ENCODE data around the gene NTSR1.

The NTSR1 gene

DNA sequence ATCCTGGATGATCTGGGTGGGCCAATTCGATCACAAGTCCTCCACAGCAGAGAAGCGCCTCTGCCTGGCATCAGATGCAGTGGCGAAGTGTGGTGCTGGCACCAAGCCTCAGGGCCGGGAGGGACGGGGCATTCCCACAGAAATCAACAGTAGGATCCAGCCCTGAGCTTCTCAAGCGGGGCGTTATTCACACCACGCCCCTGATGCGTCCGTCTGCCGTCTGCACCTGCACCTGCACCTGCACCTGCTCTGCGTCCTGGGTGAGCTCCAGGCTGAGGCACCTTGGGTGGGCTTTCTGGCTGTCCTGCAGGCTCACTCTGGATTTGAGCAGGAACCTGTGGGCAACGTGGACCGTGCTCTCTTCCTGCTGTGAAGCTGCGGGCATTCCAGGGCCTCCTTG, 13.8 kb upstream of the NTSR1 start:
- no peak for DNase-seq

DNA sequence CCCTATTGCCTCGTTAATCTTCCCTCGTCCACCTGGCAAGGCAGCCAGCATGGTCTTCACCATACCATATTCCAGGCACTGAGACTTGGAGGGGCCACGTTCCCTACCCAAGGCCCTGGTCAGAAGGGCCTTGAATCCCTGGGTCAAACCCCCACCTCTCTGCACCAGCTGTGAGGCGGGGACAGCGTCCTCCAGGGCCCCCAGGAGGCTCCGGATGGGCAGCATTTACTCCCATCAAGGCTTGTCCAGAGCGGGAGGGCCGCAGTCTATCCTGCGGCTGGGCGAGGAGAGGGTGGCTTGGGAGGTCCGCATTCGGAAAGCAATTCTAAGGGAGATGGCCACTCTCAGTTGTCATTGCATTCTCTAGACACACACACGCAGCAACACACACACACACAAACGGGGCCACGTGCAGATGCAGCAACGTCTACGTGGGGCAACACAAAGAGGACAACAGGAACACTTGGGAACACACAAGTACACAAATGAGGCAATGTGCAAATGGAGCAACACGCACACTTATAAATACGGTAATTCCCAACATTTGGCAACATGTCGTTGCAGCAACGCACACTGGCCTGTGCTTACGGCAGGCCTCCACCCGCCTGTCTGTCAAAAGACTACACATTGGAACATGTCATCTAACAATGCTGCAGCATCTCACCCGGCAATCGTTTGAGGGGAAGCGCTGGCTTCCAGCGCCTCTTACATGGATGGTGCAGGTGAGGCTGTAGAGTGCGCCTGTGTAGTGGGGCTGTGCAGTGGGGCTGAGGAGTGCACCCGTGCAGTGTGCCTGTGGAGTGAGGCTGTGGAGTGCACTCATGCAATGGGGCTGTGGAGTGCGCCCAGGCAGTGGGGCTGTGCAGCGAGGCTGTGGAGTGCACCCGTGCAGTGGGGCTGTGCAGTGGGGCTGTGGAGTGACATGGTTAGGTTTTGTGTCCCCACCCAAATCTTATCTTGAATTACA, 12.9 kb upstream of the NTSR1 start:
- no peak for DNase-seq

DNA sequence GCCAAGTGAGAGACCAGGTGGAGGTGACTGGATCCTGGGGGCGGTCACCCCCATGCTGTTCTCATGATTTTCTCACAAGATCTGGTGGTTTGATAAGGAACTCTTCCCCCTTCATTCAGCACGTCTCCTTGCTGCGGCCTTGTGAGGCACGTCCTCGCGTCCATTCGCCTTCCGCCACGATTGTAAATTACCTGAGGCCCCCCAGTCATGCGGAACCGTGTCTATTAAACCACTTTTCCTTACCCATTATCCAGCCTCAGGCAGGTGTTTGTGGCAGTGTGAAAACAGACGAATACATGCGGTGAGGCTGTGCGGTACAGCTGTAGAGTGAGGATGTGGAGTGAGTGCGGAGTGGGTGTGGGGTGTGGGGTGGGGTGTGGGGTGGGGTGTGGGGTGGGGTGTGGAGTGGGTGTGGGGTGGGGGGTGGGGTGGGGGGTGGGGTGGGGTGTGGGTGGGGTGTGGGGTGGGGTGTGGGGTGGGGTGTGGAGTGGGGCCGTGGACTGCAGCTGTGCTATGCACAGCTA, 12.1 kb upstream of the NTSR1 start:
- DNase-seq, result no peak

DNA sequence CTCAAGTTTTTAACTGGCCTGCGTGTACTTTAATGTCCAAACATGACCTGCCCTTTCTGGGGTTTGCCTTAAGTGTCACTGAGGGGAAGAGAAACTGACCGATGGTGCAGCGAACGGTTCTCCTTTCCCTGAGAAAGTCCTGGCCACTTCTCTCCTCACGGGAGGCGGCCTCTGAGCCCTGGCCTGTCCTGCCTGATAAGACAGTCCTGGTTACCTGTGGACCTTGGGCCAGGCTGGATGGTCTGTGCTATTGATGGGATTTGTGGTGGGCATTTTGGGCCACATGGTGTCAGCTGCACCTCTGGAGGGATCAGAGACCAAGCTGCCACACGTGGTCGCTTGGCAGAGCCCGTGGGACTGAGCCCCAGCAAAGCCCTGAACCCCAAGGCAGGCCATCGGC, 11.6 kb upstream of the NTSR1 start:
- no peak for DNase-seq

DNA sequence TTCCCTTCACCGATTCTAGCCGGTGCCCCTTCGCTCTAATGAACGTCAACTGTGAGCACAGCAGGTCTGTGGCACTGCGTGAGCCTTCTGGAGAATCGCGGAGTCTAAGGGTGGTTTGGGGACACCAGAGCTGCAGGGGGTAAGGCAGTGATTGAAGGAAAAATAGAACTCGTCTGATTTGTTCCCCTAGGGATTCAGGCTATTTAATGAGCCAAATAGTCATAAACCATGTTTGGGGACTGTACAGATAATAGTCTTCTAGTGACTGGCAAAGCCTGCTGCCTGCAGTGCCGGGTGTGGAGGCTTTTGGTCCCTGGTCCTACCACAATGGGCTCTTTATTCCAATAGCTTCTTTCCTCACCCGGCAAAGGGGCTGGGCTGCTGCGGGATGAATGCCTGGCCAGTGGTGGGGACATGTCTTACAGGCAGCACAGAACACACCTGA, 11.1 kb upstream of the NTSR1 start:
- DNase-seq, result no peak

DNA sequence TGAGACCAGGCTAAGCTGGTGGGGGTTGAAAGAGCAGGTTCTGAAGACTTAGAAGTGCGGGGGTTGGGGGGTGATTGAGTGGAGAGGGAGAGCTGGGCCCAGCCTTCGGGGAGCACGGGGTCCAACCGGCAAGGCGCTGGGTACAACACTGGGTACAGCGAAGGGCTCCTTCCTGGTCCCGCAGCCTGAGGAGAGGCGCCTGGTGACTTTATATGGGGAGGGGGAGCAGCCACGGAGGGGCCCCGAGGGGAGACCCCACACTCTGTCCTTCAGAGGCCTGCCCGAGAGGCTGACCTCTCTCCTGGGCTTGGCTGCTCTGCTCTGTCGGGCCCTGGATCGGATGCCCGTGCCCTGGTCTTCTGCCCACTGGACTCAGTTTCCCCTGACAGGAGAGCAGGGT, 10.4 kb upstream of the NTSR1 start:
- DNase-seq, result no peak

DNA sequence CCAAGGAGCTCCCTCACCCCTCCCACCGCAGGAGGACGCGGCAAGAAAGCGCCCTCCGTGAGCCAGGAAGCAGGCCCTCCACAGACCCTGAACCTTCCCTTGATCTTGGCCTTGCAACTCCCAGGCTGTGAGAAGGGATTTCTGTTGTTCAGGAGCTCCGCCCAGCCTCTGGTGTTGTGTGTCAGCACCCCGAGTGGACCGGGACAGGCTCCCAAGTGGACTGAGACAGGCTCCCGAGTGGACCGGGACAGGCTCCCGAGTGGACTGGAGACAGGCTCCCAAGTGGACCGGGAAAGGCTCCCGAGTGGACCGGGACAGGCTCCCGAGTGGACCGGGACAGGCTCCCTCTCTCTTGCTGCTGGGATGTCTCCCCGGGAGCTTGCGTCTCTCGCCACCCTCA, 9.3 kb upstream of the NTSR1 start:
- DNase-seq, result no peak

DNA sequence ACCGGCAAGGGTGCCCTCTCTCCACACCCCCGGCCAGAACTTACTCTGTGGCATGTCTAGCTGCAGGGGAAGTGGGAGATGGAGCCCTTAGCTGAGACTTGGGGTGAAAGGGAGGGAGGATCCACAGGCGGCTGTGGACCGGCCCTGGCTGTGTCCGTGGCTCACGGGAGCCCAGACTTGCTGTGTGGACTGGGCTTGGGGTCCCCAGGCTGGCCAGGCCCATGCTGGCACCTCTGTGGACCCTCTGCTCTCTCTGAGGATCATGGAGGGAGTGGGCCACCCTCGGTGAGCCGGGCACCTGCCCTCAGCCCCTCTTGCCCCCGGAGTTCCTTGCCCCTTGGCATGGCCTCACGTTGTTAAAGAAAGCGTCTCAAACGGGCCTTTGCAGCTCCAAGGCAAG, 8.9 kb upstream of the NTSR1 start:
- DNase-seq, result no peak

DNA sequence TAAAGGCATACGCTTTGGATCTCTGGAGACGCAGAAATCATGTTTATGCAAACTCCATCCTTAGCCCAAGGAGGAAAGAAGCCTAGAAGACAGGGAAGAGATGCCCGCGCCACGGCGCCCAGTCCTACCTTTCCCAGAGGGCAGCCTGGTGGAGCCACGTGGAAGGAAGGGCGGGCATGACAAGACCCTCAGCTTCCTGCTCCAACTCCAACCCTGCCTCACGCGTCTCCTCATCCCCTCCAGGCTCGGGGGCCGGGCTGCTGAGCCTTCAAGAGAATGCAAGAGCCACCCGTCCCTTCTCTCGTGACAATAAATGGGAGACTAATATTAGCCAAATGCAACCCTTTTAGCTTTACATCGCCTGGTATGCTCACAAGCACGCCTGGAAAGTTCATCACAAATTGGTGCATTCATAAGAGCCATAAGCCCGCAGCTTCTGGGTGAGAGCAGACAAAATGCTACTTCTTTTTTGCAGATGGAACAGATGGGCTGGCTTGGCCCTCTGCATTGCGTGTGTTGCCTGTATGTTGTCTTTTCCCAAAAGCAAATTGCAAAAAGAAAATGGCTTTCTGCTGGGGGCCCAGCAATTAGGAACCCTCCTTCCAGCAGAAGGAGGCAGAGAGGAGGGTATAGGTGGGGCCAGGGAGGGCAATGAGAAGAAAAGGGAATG, 8.2 kb upstream of the NTSR1 start:
- DNase-seq, result no peak

DNA sequence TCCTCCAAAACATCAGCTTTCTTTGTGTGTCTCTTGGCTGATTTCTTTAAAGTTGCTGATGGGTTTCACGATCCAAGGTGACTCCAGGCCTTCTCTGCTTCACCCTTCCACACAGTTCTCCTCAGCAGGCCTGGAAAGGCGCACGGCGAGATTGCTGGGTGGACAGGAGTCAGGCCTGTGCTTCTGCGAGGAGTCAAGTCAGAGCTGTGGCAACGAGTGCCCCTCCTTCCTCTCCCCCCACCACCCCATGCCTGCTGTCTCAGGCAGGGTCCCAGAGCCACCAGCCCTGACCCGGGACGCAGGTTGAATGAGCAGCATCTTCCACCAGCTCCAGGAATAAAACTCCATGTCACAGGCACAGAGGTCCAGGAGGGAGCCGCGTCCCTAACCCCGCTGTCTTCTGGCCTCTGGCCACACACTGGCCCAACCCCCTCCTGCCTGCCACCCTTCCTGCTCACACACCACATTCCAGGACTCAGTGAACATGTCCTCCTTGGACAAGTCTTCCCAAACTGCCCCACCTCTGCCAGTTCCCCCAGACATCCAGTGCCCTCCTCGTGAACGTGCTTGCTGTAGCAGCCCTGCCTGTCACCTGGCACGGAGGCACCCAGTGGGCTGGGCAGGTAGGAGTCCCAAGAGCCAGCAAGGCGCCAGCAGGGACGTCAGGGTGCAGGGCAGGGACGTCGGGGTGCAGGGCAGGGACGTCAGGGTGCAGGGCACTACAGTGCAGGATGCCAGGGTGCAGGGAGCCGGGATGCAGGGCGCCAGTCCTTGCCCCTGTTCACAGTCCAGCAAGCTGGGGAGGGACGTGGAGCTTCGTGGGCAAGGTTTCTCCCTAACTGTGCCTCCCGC, 7.2 kb upstream of the NTSR1 start:
- DNase-seq, result no peak

DNA sequence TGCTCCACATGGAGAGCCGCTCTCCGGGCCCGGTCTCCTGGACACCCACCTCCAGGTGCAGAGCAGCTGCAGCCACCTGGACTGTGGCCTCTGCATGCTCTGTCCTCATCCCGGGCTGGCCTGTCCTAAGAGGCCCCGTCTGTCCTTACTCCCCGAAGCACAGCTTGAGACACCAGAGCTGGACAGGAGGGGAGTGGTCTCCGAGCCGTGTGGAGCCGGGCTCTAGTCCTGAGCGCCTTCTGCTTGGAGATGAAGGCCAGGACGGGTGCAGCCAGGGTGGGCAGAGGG, 6.7 kb upstream of the NTSR1 start:
- DNase-seq, result no peak

DNA sequence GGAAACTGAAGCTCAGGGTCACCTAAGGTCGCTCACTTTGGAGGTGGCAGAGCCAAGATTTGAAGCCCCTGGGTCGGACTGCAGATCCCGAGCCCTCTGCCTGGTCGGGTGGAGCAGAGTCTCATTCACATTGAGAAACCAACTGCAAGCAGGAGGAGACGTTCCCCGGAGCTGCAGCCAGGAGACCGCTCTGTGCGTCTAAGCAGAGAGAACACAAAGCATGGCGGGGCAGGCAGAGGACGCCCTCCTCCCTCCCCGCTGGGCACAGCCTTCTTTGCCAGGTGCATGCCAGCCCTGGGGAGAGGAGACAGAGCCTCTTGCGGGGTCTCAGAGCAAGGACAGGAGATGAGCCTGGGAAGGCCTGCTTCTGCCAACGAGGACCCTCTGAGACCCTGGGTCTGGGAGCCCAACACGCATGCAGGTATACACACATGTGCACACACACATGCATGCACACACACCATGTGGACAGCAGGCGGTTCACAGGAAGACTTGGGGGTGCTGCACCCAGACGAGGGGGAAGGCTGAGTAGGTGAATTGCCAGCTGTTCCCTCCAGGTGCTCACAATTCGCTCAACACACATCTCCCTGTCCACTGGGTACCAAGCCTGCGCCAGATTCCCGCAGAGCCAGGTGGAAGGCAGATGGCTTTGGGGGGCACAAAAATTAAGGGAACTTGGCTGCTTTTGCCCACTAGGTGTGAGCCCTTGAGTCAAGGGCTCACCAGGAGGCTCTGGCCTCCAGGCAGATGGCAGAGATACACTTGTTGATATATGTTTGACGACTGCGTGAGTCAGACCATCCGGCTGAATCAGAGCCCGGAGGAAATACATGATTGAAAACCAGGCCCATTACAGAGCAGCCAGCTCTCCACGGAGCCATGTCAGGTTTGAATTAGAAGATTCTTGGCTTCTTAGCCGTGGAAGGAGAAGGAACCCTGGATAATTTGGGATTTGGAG, 5.5 kb upstream of the NTSR1 start:
- DNase-seq, result peak in 1 of 2 donors; percentile 22

DNA sequence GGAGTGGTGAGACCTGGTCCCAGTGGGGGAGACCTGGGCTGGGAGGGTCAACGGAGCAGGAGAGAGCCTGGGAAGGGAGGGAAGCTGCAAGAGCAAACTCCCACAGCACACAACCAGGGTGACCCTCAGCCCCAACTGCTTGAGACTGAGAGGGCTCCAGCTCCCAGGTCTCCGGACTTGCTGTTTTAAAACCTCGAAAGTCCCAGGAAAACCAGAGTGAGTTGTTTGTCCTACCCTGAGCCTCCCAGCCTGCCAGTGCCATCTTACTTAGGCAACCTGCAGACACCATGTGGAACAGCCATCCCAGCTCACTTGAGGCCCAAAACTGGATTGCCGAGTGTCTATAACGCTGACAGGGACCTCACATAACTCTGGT, 4.8 kb upstream of the NTSR1 start:
- DNase-seq, result no peak

DNA sequence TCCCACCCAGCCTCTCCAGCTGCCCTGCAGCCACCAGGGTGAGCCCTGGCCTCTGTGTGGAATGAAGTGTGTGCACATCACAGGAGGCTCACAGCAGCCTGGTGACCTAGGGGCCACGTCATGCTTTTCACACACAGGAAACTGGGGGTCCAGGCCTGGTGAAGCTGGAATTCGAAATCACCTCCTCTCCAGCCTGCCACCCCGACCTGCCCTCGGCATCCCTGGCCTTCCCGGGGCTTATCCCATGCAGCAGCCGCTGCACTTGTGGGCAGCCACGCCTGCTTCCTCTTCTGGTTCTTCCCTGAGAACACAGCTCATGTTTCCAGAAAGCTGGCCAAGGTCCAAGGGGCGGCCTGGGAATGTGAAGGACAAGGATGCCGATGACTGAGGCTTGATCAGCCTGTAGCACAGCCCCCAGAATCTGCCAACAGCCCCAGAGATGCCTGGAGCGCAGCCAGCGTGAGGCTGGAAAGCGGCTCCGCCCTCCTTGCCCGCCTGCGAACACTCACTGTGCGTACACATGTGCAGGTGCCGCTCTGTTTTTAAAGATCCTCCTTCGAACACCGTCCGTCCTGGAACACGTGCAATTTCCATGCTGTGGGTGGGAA, 4.2 kb upstream of the NTSR1 start:
- DNase-seq, result no peak

DNA sequence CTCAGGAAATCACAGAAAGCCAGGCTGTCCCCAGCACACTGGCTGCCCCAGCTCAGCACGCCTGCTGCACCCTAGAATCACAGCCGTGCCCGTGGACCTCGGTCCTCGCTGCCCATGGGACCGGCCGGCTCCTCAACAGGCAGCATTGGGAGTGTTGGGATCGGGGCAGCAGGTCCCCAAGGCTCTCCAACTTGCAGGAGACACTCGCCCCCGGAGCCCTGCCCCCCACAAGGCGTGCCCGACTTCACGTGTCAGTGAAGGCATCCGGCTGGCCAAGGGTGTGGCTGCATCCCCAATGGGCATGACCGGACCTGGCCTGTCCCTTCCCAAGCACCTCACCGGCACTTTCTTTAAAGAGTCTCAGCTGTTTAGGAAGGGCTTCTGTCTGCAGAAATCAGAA, 3.0 kb upstream of the NTSR1 start:
- DNase-seq, result no peak

DNA sequence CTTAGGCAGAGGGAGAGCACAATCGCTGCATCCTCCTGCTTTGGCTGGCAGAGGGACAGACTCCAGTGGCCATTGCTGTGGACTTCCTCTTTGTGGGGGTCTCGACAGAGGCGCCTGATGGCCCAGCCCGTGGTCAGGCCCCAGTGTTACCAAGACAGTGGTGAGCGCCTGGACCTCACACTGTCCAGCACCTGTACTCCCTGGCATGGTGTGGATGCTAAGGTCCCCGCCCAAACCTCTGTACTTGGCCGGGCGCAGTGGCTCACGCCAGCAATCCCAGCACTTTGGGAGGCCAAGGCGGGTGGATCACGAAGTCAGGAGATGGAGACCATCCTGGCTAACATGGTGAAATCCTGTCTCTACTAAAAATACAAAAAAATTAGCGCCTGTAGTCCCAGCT, 2.3 kb upstream of the NTSR1 start:
- no peak for DNase-seq

DNA sequence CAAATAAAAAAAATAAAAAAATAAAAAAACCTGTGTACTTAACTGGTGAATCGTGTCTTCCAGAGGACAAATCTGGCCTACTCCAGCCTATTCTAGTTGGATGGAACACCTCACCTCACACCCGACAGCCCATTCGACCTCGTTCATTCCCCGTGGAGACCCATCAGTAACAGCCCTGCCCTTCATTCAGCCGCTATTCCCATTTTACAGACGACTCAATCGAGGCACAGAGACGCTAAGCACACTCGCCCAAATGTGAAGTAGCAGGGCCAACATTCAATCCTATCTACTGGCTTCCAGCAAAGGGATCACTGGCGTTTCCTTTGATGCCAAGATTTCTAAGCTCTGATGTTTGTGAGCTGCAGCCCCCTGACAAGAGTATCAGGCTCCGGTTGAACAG, 1.8 kb upstream of the NTSR1 start:
- DNase-seq, result no peak

DNA sequence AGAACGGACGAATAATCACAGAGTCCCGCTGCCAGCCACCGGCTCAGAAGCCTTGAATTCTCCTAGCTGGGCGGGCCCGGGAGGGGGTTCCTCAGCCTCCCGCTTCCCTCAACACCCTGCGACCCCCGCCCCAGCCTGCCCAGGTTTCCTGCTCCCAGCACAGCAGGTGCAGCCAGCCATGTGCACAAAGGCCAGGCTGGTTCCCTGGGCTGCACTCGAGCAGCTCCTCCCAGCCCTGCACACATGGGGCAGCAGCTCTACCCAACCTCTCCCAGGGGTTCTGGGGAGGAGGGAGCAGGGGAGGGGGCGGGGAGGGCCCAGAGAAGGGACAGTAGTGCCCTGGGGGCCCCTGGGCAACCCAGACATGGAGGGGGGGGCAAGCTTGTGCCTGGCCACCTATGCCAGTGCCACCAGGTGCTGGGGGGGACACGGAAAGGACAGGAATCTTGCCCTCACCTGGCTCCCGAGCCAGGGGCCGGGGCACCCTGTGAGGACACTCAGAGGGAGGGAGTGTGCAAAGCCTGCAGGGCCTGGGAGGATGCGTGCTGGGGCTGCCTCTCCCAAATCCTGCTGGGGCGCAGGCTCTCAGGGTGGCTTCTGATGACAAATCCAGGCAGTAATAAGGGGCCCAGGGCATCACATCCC, 1.2 kb upstream of the NTSR1 start:
- no peak for DNase-seq

DNA sequence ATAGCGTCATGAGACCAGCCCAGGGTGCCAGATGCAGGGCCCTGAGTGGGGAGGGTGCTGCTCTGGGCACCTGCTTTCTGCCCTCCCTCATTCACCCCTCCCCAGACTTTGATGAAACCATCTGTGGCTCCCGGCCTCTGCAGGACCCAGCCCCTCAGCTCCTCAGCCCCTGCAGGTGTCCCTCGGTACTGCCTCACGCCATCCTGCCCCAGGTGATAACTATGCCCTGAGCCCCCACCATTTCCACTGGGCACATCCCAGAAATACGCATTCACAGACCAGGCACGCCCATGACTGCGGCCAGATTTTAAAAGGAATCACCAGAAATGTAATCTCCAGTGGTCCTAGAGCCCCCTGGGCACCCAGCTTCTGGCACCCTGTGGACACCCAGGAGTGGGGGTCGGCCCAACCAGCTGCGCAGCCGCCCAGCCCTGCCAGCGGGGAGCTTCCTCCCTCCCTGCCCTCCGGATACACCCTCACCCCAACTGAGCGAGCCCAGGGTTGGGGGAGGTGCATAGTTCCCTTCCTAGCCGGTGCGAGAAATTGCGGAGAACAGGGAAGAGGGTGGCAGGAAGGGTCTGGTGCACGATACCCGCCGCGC, 615 bp upstream of the NTSR1 start:
- peak; percentile 36 to 42 for DNase-seq

DNA sequence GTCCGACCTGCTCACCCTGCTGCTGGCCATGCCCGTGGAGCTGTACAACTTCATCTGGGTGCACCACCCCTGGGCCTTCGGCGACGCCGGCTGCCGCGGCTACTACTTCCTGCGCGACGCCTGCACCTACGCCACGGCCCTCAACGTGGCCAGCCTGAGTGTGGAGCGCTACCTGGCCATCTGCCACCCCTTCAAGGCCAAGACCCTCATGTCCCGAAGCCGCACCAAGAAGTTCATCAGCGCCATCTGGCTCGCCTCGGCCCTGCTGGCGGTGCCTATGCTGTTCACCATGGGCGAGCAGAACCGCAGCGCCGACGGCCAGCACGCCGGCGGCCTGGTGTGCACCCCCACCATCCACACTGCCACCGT, 885 bp downstream of the NTSR1 start:
- no peak for DNase-seq

All from stimulated activated CD4-positive, alpha-beta T cell treated with anti-CD3 and anti-CD28 coated beads, Interleukin-2, amount 100 ng/mL, for 24 hours (primary cell).